Measurements from ENCODE around the gene INMT. TPM values are rescaled to one million over a fixed set of nuclear protein-coding genes. Genes with fewer than 3 reads are reported as not detected.
"Not testable (repeated sequence)": the region's sequence is repeated elsewhere in the genome, so short reads cannot be mapped to it uniquely, and the experiment has no call there.

Gene INMT
- total and polyA plus RNA-seq, 11 donors: 11.7 to 88.1 (median 27.9) TPM

DNA sequence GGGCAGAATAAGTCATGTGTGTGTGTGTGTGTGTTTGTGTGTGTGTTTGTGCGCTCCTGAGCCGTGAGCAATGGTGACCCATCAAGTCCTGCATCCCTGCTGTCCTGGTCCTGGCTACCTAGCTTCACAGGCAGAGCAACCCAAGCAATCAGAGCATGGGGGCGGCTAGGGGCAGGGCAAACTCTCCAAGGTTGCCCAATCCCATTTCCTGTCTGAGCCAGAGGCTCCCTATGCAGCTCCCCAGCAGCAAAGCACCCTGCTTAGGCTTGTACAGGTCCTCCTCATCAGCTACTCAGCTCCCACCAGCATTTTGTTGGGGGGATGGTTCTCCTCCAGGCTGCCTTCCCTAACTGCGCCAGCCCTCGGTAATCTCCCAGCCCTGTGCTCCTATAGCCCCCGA is 38.5 kb upstream of the INMT start:
- no peak for TF ChIP-seq POLR2A (IDR thresholded peaks at IDR 0.05)
- TF ChIP-seq, protein P1, sequence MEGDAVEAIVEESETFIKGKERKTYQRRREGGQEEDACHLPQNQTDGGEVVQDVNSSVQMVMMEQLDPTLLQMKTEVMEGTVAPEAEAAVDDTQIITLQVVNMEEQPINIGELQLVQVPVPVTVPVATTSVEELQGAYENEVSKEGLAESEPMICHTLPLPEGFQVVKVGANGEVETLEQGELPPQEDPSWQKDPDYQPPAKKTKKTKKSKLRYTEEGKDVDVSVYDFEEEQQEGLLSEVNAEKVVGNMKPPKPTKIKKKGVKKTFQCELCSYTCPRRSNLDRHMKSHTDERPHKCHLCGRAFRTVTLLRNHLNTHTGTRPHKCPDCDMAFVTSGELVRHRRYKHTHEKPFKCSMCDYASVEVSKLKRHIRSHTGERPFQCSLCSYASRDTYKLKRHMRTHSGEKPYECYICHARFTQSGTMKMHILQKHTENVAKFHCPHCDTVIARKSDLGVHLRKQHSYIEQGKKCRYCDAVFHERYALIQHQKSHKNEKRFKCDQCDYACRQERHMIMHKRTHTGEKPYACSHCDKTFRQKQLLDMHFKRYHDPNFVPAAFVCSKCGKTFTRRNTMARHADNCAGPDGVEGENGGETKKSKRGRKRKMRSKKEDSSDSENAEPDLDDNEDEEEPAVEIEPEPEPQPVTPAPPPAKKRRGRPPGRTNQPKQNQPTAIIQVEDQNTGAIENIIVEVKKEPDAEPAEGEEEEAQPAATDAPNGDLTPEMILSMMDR (IDR thresholded peaks at IDR 0.05): no peak
- H3K27ac ChIP-seq: no peak overlapping the region
- DNase-seq (no peak), ATAC-seq (peak in 1 of 4 donors; percentile 16)
- intact Hi-C loops (cut with DNase I): no loop called here
- WGBS, 4 donors: 79 to 89% (median 84%) methylated on average over 5 to 6 of the region's 6 CpGs
- H3K4me3 ChIP-seq: no peak overlapping the region
- peaks cover 0 to 8% (median under 1%) of the 10 kb centered on the region in 12 donors for H3K4me1 ChIP-seq
- no peaks in the 10 kb centered on the region for H3K36me3 ChIP-seq
- H3K27me3 ChIP-seq: no peaks in the 10 kb centered on the region
- peaks cover 0 to 13% (median 5%) of the 10 kb centered on the region in 12 donors for H3K9me3 ChIP-seq

DNA sequence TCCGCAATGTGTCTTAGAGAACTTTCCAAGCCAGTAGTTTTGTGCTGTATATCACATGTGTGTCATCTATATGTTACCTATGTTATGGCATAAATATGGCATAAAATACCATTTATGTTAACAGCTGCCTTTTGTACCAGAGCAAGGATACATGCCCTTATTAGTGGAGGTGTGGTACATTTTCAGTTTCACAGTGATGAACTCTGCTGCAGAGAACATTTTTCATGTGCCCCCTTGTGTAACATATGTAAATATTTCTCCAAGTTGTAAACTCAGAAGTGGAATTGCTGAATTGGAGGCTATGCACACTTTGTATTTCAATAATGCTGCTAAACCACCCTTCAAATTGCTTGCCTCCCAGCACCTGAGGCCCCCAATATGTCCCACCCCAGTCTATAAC is 37.8 kb upstream of the INMT start:
- 93 to 100% (median 99%) methylated on average over 1 of the region's 1 CpG for WGBS, 4 donors
- H3K4me3 ChIP-seq: no peak overlapping the region
- TF ChIP-seq, protein P1 (IDR thresholded peaks at IDR 0.05): no peak
- no peak for TF ChIP-seq POLR2A (IDR thresholded peaks at IDR 0.05)
- intact Hi-C loops (cut with DNase I): no loop called here
- H3K36me3 ChIP-seq: no peaks in the 10 kb centered on the region
- ATAC-seq (no peak), DNase-seq (no peak)
- H3K27me3 ChIP-seq: no peaks in the 10 kb centered on the region
- H3K9me3 ChIP-seq: peaks cover 0 to 19% (median 7%) of the 10 kb centered on the region in 12 donors
- H3K4me1 ChIP-seq: peaks cover 0 to 6% (median 0%) of the 10 kb centered on the region in 12 donors
- H3K27ac ChIP-seq: no peak overlapping the region

DNA sequence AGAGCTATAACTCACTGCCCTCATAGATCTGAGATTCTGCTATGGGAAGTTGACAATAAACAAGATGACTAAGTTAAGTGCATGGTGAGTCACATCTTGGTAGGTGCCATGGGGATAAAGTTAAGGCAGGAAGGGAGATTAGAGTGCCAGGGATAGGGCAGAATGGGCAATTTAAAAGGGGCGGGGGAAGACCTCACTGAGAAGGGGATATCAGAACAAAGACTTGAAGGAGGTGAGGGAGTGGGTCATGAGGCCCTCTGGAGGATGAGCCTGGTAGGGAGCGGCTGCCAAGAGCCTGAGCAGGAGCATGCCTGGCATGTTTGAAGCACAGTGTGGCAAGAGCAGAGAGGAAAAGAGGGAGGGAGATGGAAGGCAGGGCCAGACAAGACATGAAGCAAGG is 34.8 kb upstream of the INMT start:
- ATAC-seq (peak in 2 of 4 donors; percentile 26 to 40), DNase-seq (no peak)
- no peak overlapping the region for H3K27ac ChIP-seq
- intact Hi-C loops (cut with DNase I): no loop called here
- H3K27me3 ChIP-seq: no peaks in the 10 kb centered on the region
- no peak overlapping the region for H3K4me3 ChIP-seq
- WGBS, 4 donors: 64 to 87% (median 81%) methylated on average over 2 of the region's 2 CpGs
- peaks cover 0 to 24% (median 7%) of the 10 kb centered on the region in 12 donors for H3K9me3 ChIP-seq
- no peaks in the 10 kb centered on the region for H3K4me1 ChIP-seq
- H3K36me3 ChIP-seq: no peaks in the 10 kb centered on the region
- TF ChIP-seq POLR2A (IDR thresholded peaks at IDR 0.05): no peak
- TF ChIP-seq, protein P1 (IDR thresholded peaks at IDR 0.05): peak in 1 of 12 donors; percentile 19

DNA sequence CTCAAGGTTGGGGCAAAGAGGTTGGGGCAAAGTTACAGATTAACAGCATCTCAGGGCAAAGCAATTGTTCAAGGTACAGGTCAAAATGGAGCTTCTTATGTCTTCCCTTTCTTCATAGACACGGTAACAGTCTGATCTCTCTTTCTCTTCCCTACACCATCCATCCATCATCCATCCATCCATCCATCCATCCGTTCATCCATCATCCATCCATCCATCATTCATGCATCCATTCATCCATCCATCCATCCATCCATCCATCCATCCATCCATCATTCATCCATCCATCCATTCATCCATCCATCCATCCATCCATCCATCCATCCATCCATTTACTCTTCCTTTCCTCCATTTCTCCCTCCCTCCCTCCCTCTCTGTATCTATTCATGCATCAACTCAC is 32.5 kb upstream of the INMT start:
- H3K27me3 ChIP-seq; H3K4me1 ChIP-seq; DNase-seq; H3K36me3 ChIP-seq; H3K27ac ChIP-seq; ATAC-seq; H3K4me3 ChIP-seq; intact Hi-C loops (cut with DNase I): not testable (repeated sequence)
- WGBS, 4 donors: 89 to 95% (median 91%) methylated on average over 2 of the region's 2 CpGs
- peaks cover 0 to 24% (median 7%) of the 10 kb centered on the region in 12 donors for H3K9me3 ChIP-seq

DNA sequence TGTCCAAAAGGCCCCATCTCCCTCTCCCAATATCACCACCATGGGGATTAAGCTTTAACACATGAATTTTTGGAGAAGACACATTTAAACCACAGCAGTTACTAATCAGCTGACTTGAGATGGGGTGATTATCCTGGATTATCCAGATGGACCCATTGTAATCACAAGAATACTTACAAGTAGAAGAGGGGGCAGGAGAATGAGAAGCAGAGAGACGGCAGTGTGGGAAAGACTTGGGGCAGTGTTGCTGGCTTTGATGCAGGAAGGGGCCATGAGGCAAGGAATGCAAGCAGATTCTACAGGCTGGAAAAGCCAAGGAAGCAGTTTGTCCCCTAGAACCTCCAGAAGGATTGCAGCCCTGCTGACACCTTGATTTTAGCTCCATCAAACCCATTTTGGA is 30.7 kb upstream of the INMT start:
- no peaks in the 10 kb centered on the region for H3K4me1 ChIP-seq
- WGBS, 4 donors: 88 to 100% (median 93%) methylated on average over 1 of the region's 1 CpG
- peaks cover 0 to 24% (median 7%) of the 10 kb centered on the region in 12 donors for H3K9me3 ChIP-seq
- intact Hi-C loops (cut with DNase I): no loop called here
- no peaks in the 10 kb centered on the region for H3K27me3 ChIP-seq
- H3K36me3 ChIP-seq: no peaks in the 10 kb centered on the region
- TF ChIP-seq POLR2A (IDR thresholded peaks at IDR 0.05): no peak
- TF ChIP-seq, protein P1 (IDR thresholded peaks at IDR 0.05): no peak
- DNase-seq (no peak), ATAC-seq (no peak)
- H3K27ac ChIP-seq: no peak overlapping the region
- no peak overlapping the region for H3K4me3 ChIP-seq
